Mucosa of descending colon (tissue), 3 donors: ENCODE data around the gene MYO7B. TPM values are rescaled to one million over a fixed set of nuclear protein-coding genes. Genes with fewer than 3 reads are reported as not detected.

ENCODE experiments used
- ATAC-seq: fragments of 200-7000 bp; cut with Tn5 transposase; one replicate; pipeline ENCODE4 v1.9.1; 2020; ENCODE audit warnings: mild to moderate bottlenecking, moderate library complexity
- DNase-seq, 3 donors: peaks; one replicate each; pipeline ENCODE4 v3.0.0-alpha.2; 2020
- H3K36me3 ChIP-seq: fragments of 200-600 bp; one replicate; pipeline ENCODE4 v1.8.0; 2021; ENCODE audit warnings: low read depth, mild to moderate bottlenecking
- H3K4me1 ChIP-seq: fragments of 200-600 bp; one replicate; pipeline ENCODE4 v1.8.0; 2021; ENCODE audit warnings: low read depth, mild to moderate bottlenecking
- H3K4me3 ChIP-seq: fragments of 200-600 bp; one replicate; pipeline ENCODE4 v1.8.0; 2021; ENCODE audit warnings: mild to moderate bottlenecking
- H3K9me3 ChIP-seq: fragments of 200-600 bp; one replicate; pipeline ENCODE4 v1.8.0; 2021; ENCODE audit warnings: mild to moderate bottlenecking
- CTCF ChIP-seq: fragments of 200-600 bp; IDR thresholded peaks from one replicate; pipeline ENCODE4 v1.8.0; 2022; ENCODE audit warnings: antibody characterized with exemption, mild to moderate bottlenecking
- intact Hi-C, 2 donors: fragments of 100-400 bp; cut with DNase I in 1 of 2; cut with micrococcal nuclease in 1 of 2; formaldehyde crosslinking; loops; one replicate each; pipeline versions ENCODE4 v1.11.0 to v1.11.1; 2022; cut with DNase I, micrococcal nuclease
- total RNA-seq, 3 donors: library from RNA; stranded (reverse); fragmentation: NEBNext Ultra II Directional in 2 of 3; extraction: Animal tissue kit (Norgen Biotek cat#: 25700) in 2 of 3; gene quantifications; one replicate each; pipeline versions ENCODE4 v1.2.1 to v1.2.4, GENCODE V29; 2021 to 2023
- donor health status: DM: no; HTN: no; CAD: no; lungs with moderate emphysema.
- donor health status: DM: no; HTN: no; CAD: no.
- donor health status: DM: no; HTN: yes; CAD: no.

The MYO7B gene
- total RNA-seq, 3 donors from 2014 or later, result 118 to 305 (median 199) TPM

- intact Hi-C loops, result no loop called here
- no peaks in the 10 kb centered on the region for H3K4me1 ChIP-seq
- H3K36me3 ChIP-seq, result no peaks in the 10 kb centered on the region
- no peaks in the 10 kb centered on the region for H3K9me3 ChIP-seq
- ATAC-seq (peak; percentile 61), DNase-seq (peak in 2 of 3 donors; percentile 37 to 47)
- H3K4me3 ChIP-seq, result no peak overlapping the region
- TF ChIP-seq CTCF, result peak; percentile 30
Measured at GRCh38 chr2:127591221-127591923, 55.9 kb downstream of the MYO7B start.

GRCh38 chr2:127592761-127593227 is 57.3 kb downstream of the MYO7B start:
- DNase-seq (no peak), ATAC-seq (no peak)
- no peaks in the 10 kb centered on the region for H3K4me1 ChIP-seq
- H3K36me3 ChIP-seq, result no peaks in the 10 kb centered on the region
- TF ChIP-seq CTCF, result no peak
- no peaks in the 10 kb centered on the region for H3K9me3 ChIP-seq
- intact Hi-C loops, result no loop called here
- H3K4me3 ChIP-seq, result no peak overlapping the region

DNA sequence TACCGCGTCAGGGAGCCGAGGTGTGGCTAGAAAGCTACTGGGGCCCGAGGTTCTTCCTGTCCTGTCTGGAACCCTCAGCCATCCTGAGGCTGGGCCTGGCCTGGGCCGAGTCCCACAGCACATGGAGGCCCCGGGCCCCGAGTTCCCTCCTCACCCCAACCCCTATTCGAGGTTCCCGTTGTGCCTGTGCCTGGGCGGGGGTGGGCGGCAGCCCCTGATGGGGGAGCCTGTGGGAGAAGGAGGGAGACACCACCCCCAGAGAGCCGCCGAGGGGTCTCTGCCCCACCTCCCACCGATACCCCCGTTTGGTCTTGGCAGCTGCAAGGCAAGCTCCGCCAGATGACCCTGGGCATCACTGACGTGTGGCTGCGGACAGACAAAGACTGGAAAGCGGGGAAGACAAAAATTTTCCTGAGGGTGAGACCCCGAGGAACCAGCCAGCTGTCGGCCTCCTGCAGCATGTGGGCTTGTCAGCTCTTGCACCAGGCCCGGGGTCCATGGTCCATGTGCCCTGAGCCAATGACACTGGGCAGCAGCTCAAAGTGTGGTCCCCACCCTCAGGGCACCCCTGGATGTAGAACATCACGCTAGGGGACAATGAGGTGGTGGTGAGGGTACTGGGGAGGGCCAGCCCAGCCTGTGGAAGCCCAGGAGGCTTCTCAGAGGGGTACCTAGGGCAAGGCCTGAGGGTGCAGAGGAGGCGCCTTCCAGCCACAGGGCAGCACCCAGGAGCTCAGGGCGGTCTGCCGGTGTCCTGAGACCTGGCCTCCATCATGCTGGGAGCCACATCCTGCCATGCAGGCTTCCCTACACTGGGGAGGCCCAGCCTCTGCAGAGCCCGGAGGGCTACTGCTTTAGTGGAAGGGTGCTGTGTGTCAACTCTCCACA is 58.0 kb downstream of the MYO7B start:
- no peak overlapping the region for H3K4me3 ChIP-seq
- no peaks in the 10 kb centered on the region for H3K36me3 ChIP-seq
- no peaks in the 10 kb centered on the region for H3K4me1 ChIP-seq
- TF ChIP-seq CTCF, result no peak
- H3K9me3 ChIP-seq, result no peaks in the 10 kb centered on the region
- ATAC-seq (peak; percentile 11), DNase-seq (no peak)
- intact Hi-C loops, result no loop called here

- intact Hi-C loops, result no loop called here
- Histone ChIP-seq H3K9me3 (no peaks in the 10 kb centered on the region), H3K4me1 (no peaks in the 10 kb centered on the region), H3K36me3 (no peaks in the 10 kb centered on the region), H3K4me3 (no peak overlapping the region)
- ATAC-seq (no peak), DNase-seq (no peak)
- TF ChIP-seq CTCF, result no peak
Measured at GRCh38 chr2:127594116-127594591, 58.7 kb downstream of the MYO7B start.

DNA sequence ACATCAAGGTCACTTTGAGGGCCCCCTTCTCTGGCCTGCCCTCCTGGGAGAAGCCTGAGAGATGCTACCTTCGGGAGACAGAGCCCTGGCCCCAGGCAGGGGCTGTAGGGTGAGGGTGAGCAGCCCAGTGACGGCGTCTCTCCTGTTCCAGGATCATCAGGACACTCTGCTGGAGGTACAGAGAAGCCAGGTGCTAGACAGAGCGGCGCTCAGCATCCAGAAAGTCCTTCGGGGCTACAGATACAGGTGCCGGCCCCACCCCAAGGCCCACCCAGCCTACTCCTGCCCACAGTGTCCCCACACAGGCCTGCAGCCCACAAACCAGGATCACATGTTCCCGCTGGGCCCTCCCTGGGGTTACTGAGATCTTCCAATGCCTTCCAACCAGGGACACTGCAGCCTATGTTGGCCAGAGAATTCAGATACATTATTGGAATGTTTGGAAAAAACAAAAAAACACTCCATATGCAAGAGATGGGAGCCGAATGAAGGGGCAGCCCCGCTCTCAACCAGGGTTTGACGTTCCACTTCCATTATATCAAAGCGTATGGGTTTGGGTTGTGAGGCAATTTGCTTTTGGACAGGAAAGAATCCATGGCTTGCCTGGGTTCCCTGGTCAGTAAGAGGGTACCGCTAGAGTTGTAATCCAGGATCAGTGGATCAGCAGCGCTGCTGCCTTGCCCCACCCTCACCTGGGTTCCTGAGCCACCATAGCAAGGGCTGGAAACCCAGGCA is 61.0 kb downstream of the MYO7B start:
- Histone ChIP-seq H3K36me3 (no peaks in the 10 kb centered on the region), H3K9me3 (no peaks in the 10 kb centered on the region), H3K4me3 (no peak overlapping the region), H3K4me1 (no peaks in the 10 kb centered on the region)
- intact Hi-C loops, result no loop called here
- no peak for TF ChIP-seq CTCF
- DNase-seq (no peak), ATAC-seq (no peak)
